ENCODE measurements around the gene LAPTM5.

Gene LAPTM5

GRCh38 chr1:30755746-30756145, 1.8 kb downstream of the LAPTM5 start:
- DNase-seq (ENCODE audit: low read depth) = no peak

- DNase-seq (ENCODE audit: low read depth) = no peak
Measured at GRCh38 chr1:30755334-30755733, 2.2 kb downstream of the LAPTM5 start.

GRCh38 chr1:30754684-30755171, 2.8 kb downstream of the LAPTM5 start:
- no peak for DNase-seq (ENCODE audit: low read depth)

GRCh38 chr1:30753660-30754123, 3.9 kb downstream of the LAPTM5 start:
- DNase-seq (ENCODE audit: low read depth) = no peak

- no peak for DNase-seq (ENCODE audit: low read depth)
Measured at GRCh38 chr1:30753118-30753517, 4.5 kb downstream of the LAPTM5 start.

- no peak for DNase-seq (ENCODE audit: low read depth)
Measured at GRCh38 chr1:30752651-30752908, 5.0 kb downstream of the LAPTM5 start.

GRCh38 chr1:30751830-30752650, 5.5 kb downstream of the LAPTM5 start:
- no peak for DNase-seq (ENCODE audit: low read depth)

GRCh38 chr1:30750731-30751291, 6.8 kb downstream of the LAPTM5 start:
- DNase-seq (ENCODE audit: low read depth) = no peak

- no peak for DNase-seq (ENCODE audit: low read depth)
Measured at GRCh38 chr1:30749691-30750583, 7.6 kb downstream of the LAPTM5 start.

GRCh38 chr1:30748699-30749401, 8.7 kb downstream of the LAPTM5 start:
- DNase-seq (ENCODE audit: low read depth) = no peak

GRCh38 chr1:30748098-30748698, 9.4 kb downstream of the LAPTM5 start:
- DNase-seq (ENCODE audit: low read depth) = no peak

GRCh38 chr1:30747033-30748008, 10.3 kb downstream of the LAPTM5 start:
- DNase-seq (ENCODE audit: low read depth) = no peak

- DNase-seq (ENCODE audit: low read depth) = no peak
Measured at GRCh38 chr1:30746212-30747032, 11.2 kb downstream of the LAPTM5 start.

- DNase-seq (ENCODE audit: low read depth) = no peak
Measured at GRCh38 chr1:30745834-30746208, 11.8 kb downstream of the LAPTM5 start.

GRCh38 chr1:30745156-30745833, 12.3 kb downstream of the LAPTM5 start:
- DNase-seq (ENCODE audit: low read depth) = no peak

GRCh38 chr1:30744060-30744756, 13.4 kb downstream of the LAPTM5 start:
- DNase-seq (ENCODE audit: low read depth) = no peak

- DNase-seq (ENCODE audit: low read depth) = no peak
Measured at GRCh38 chr1:30743584-30744059, 14.0 kb downstream of the LAPTM5 start.

GRCh38 chr1:30742963-30743559, 14.5 kb downstream of the LAPTM5 start:
- no peak for DNase-seq (ENCODE audit: low read depth)
